ENCODE data around the gene H2BK1. TPM values are rescaled to one million over a fixed set of nuclear protein-coding genes. Genes with fewer than 3 reads are reported as not detected.

Gene H2BK1
- total and polyA plus RNA-seq, 2 of the 13 experiments (the other 11 are each of a cell fraction or from before 2014, with no cell fraction given): not detected

DNA sequence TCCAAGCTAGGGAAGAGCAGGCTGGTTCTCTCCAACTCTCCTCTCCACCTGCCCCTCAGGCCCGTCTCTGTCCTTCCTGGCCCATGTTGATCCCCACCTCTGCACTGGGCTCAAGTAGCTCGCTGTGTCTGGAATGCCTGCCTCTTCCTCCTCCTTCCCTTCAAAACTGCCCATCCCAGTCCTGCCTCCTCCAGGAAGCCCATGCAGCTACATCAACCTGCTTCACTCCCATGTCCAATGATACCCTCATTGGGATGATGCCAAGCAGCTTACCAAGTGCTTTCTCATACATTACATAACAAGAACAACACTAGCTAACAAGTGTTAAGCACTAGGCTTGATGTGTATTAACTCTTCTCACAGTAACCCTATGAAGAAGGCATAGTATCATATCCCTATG is 31.5 kb downstream of the H2BK1 start (continued):
- TF ChIP-seq, protein P1, sequence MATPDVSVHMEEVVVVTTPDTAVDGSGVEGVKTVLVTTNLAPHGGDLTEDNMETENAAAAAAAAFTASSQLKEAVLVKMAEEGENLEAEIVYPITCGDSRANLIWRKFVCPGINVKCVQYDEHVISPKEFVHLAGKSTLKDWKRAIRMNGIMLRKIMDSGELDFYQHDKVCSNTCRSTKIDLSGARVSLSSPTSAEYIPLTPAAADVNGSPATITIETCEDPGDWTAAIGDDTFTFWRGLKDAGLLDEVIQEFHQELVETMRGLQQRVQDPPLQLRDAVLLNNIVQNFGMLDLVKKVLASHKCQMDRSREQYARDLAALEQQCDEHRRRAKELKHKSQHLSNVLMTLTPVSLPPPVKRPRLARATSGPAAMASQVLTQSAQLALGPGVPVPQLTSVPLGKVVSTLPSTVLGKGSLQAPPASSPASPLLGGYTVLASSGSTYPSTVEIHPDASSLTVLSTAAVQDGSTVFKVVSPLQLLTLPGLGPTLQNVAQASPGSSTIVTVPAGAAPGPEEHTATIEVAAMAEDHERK (CRISPR knock-in tag; IDR thresholded peaks at IDR 0.05; ENCODE audit: low read depth): no peak
- no peak for TF ChIP-seq POLR2AphosphoS2 (IDR thresholded peaks at IDR 0.05; ENCODE audit: low read depth, low read length)
- no peak for TF ChIP-seq DNMT3B (CRISPR knock-in tag; conservative IDR thresholded peaks at IDR 0.05)
- TF ChIP-seq ARID5B (CRISPR knock-in tag; IDR thresholded peaks at IDR 0.05): no peak

DNA sequence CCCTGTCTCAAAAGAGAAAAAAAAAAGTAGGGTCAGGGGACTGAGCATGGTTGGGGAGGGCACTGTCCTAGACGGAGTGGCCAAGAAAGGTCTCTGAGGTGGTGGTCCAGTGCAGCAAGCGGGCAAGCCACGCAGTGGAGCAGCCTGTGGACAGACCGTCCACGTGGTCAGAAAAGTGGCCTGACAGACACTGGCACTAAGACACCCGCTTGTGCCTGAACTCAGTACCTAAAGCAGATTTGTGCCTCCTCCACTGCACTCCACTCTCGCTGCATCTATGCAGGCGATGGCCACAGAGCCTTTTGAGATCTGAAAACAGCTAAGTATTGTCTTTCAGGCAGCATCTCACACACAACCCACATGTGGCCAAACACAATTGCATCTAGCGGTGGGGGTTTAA is 32.1 kb downstream of the H2BK1 start:
- Histone ChIP-seq H3K36me3 (replicated peaks in 1 of 2; ENCODE audit: control insufficient read depth in 1 of 2, insufficient read depth in 2 of 2, low read length in 2 of 2) (no peaks in the 10 kb centered on the region), H3K4me3 (replicated peaks in 1 of 3; ENCODE audit: insufficient read depth in 1 of 3, low read depth in 2 of 3, low read length in 3 of 3) (no peak overlapping the region), H3K4me2 (ENCODE audit: low read depth, low read length) (no peak overlapping the region), H3K27ac (ENCODE audit: extremely low read length, insufficient read depth, low read length) (no peak overlapping the region), H3K27me3 (ENCODE audit: control insufficient read depth in 1 of 2, insufficient read depth in 2 of 2, low read length in 2 of 2) (peaks cover 2 to 58% of the 10 kb centered on the region in 2 experiments; a peak in 3 of 5 replicates), H4K20me1 (ENCODE audit: insufficient read depth, low read length) (no peaks in the 10 kb centered on the region), H3K79me2 (ENCODE audit: insufficient read depth, low read length) (no peaks in the 10 kb centered on the region), H3K9me3 (ENCODE audit: low read length) (no peaks in the 10 kb centered on the region), H3K9ac (ENCODE audit: insufficient read depth, low read depth, low read length) (no peak overlapping the region), H3K4me1 (ENCODE audit: insufficient read depth, low read length) (no peaks in the 10 kb centered on the region), H2AFZ (ENCODE audit: low read length) (no peak overlapping the region)
- TF ChIP-seq ZNF343 (CRISPR knock-in tag; IDR thresholded peaks at IDR 0.05) (no peak), ZNF615 (CRISPR knock-in tag; IDR thresholded peaks at IDR 0.05; ENCODE audit: borderline replicate concordance) (no peak), JUN (CRISPR knock-in tag; IDR thresholded peaks at IDR 0.05) (no peak)
- TF ChIP-seq, protein P2, sequence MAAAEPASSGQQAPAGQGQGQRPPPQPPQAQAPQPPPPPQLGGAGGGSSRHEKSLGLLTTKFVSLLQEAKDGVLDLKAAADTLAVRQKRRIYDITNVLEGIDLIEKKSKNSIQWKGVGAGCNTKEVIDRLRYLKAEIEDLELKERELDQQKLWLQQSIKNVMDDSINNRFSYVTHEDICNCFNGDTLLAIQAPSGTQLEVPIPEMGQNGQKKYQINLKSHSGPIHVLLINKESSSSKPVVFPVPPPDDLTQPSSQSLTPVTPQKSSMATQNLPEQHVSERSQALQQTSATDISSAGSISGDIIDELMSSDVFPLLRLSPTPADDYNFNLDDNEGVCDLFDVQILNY (CRISPR knock-in tag; conservative IDR thresholded peaks at IDR 0.05): no peak
- TF ChIP-seq, protein P3, sequence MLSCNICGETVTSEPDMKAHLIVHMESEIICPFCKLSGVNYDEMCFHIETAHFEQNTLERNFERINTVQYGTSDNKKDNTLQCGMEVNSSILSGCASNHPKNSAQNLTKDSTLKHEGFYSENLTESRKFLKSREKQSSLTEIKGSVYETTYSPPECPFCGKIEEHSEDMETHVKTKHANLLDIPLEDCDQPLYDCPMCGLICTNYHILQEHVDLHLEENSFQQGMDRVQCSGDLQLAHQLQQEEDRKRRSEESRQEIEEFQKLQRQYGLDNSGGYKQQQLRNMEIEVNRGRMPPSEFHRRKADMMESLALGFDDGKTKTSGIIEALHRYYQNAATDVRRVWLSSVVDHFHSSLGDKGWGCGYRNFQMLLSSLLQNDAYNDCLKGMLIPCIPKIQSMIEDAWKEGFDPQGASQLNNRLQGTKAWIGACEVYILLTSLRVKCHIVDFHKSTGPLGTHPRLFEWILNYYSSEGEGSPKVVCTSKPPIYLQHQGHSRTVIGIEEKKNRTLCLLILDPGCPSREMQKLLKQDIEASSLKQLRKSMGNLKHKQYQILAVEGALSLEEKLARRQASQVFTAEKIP (CRISPR knock-in tag; IDR thresholded peaks at IDR 0.05; ENCODE audit: borderline replicate concordance): no peak
- TF ChIP-seq, protein P4, sequence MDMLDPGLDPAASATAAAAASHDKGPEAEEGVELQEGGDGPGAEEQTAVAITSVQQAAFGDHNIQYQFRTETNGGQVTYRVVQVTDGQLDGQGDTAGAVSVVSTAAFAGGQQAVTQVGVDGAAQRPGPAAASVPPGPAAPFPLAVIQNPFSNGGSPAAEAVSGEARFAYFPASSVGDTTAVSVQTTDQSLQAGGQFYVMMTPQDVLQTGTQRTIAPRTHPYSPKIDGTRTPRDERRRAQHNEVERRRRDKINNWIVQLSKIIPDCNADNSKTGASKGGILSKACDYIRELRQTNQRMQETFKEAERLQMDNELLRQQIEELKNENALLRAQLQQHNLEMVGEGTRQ (IDR thresholded peaks at IDR 0.05; ENCODE audit: low read depth, low read length): no peak
- TF ChIP-seq, protein P4 (CRISPR knock-in tag; IDR thresholded peaks at IDR 0.05; ENCODE audit: borderline replicate concordance): no peak
- intact Hi-C loops (cut with micrococcal nuclease; ENCODE audit: unreplicated experiment) (loop anchor here (10.0 kb wide), 1 partner anchor 127 kb away; no protein-coding TSS in a partner anchor), in situ Hi-C loops (cut with HindIII; ENCODE audit: extremely low pct_ligation_motif_present, low pct_unique_long_range_greater_than_20kb) (no loop called here)
- 25% methylated on average over 8 of the region's 9 CpGs for WGBS (ENCODE audit: low lambda C conversion rate)
- no peak for DNase-seq (ENCODE audit: low spot score)
- POLR2A ChIA-PET: no interaction called here
- no peak for ATAC-seq
- no TSS peak for BruUV-seq (replicated peaks)
- no peak for FAIRE-seq
- CTCF ChIA-PET (ENCODE audit: low intra/inter-chr PET ratio, low total read pairs): no interaction called here
